NB4 (cell line): ENCODE measurements around the gene AP4S1.

Experiments
- DNase-seq: peaks from one replicate; pipeline ENCODE4 v3.0.0; 2010; ENCODE audit warnings: low read depth
- H3K4me3 ChIP-seq: one replicate; pipeline ENCODE4 v1.5.1; 2011; ENCODE audit warnings: mild to moderate bottlenecking, low read depth, low read length, moderate library complexity
- CTCF ChIP-seq: IDR thresholded peaks from one replicate; pipeline ENCODE4 v1.5.1; 2012; ENCODE audit warnings: low read depth, low read length
- MAX ChIP-seq: IDR thresholded peaks from 2 replicates; pipeline ENCODE4 v1.6.1; 2011; ENCODE audit warnings: low read depth, low read length
- MYC ChIP-seq: IDR thresholded peaks from 2 replicates; pipeline ENCODE4 v1.6.1; 2011; ENCODE audit warnings: low read depth, low read length
- POLR2A ChIP-seq: IDR thresholded peaks from 2 replicates; pipeline ENCODE4 v1.6.1; 2011; ENCODE audit warnings: mild to moderate bottlenecking; ENCODE audit not compliant: insufficient read length; ENCODE audit errors: extremely low read depth

AP4S1 gene

GRCh38 chr14:30994681-30995620 lies 30.5 kb upstream of the AP4S1 start:
- H3K4me3 ChIP-seq, result no peak overlapping the region
- TF ChIP-seq MYC (no peak), MAX (no peak)
- DNase-seq, result no peak

- TF ChIP-seq CTCF, result no peak
- TF ChIP-seq MYC, result no peak
- no peak for DNase-seq
- H3K4me3 ChIP-seq, result no peak overlapping the region
Measured at GRCh38 chr14:30995689-30996088, 29.8 kb upstream of the AP4S1 start.

GRCh38 chr14:30996892-30997659 lies 28.4 kb upstream of the AP4S1 start:
- DNase-seq, result no peak
- TF ChIP-seq CTCF (no peak), MYC (no peak), POLR2A (no peak), MAX (no peak)

GRCh38 chr14:30998100-30998706 lies 27.2 kb upstream of the AP4S1 start:
- H3K4me3 ChIP-seq, result no peak overlapping the region
- TF ChIP-seq MYC, result no peak
- no peak for TF ChIP-seq MAX
- TF ChIP-seq POLR2A, result no peak
- TF ChIP-seq CTCF, result no peak
- no peak for DNase-seq

More at GRCh38 chr14:30996892-30997659, 28.4 kb upstream of the AP4S1 start:
- no peak overlapping the region for H3K4me3 ChIP-seq

GRCh38 chr14:30999038-30999773 lies 26.2 kb upstream of the AP4S1 start:
- no peak overlapping the region for H3K4me3 ChIP-seq
- no peak for DNase-seq
- TF ChIP-seq MAX, result no peak
- no peak for TF ChIP-seq POLR2A
- no peak for TF ChIP-seq CTCF
